ENCODE measurements around the gene FBXW10. TPM values are rescaled to one million over a fixed set of nuclear protein-coding genes. Genes with fewer than 3 reads are reported as not detected.
A peak's percentile ranks its signal among the peaks of the same experiment; 100 is the strongest.
"Not testable (repeated sequence)": the region's sequence is repeated elsewhere in the genome, so short reads cannot be mapped to it uniquely, and the experiment has no call there.

FBXW10 gene
- total RNA-seq, 1 experiment from 2014 or later: 0.23 TPM

- H3K36me3 Mint-ChIP-seq (ENCODE audit: insufficient read depth, unreplicated experiment): peaks cover 46% of the 10 kb centered on the region
- H3K4me3 Mint-ChIP-seq (ENCODE audit: unreplicated experiment); DNase-seq (ENCODE audit: unreplicated experiment); H3K4me1 Mint-ChIP-seq (ENCODE audit: insufficient read depth, unreplicated experiment); intact Hi-C loops (cut with micrococcal nuclease); H3K9me3 Mint-ChIP-seq (ENCODE audit: unreplicated experiment); CTCF ChIA-PET; H3K27ac Mint-ChIP-seq (ENCODE audit: low read depth, unreplicated experiment); POLR2A ChIA-PET; H3K27me3 Mint-ChIP-seq (ENCODE audit: insufficient read depth, unreplicated experiment): not testable (repeated sequence)
- TSS peak; percentile 18 for BruUV-seq (replicated peaks)
- TF ChIP-seq CTCF (IDR thresholded peaks at IDR 0.05; ENCODE audit: unreplicated experiment): peak; percentile 16
These were observed 47.5 kb downstream of the FBXW10 start for GRCh38 chr17:18791402-18791801.

- H3K4me3 Mint-ChIP-seq (ENCODE audit: unreplicated experiment); H3K4me1 Mint-ChIP-seq (ENCODE audit: insufficient read depth, unreplicated experiment); H3K9me3 Mint-ChIP-seq (ENCODE audit: unreplicated experiment); intact Hi-C loops (cut with micrococcal nuclease); CTCF ChIA-PET; BruUV-seq (replicated peaks); DNase-seq (ENCODE audit: unreplicated experiment); H3K27me3 Mint-ChIP-seq (ENCODE audit: insufficient read depth, unreplicated experiment); POLR2A ChIA-PET: not testable (repeated sequence)
- Mint-ChIP-seq H3K27ac (ENCODE audit: low read depth, unreplicated experiment) (peak overlapping the region; percentile 10), H3K36me3 (ENCODE audit: insufficient read depth, unreplicated experiment) (peaks cover 47% of the 10 kb centered on the region)
These were observed 51.0 kb downstream of the FBXW10 start for GRCh38 chr17:18794841-18795240.

GRCh38 chr17:18796887-18797286, 53.0 kb downstream of the FBXW10 start:
- H3K4me1 Mint-ChIP-seq (ENCODE audit: insufficient read depth, unreplicated experiment); H3K4me3 Mint-ChIP-seq (ENCODE audit: unreplicated experiment); H3K27me3 Mint-ChIP-seq (ENCODE audit: insufficient read depth, unreplicated experiment); CTCF ChIA-PET; BruUV-seq (replicated peaks); intact Hi-C loops (cut with micrococcal nuclease); DNase-seq (ENCODE audit: unreplicated experiment); H3K9me3 Mint-ChIP-seq (ENCODE audit: unreplicated experiment); H3K27ac Mint-ChIP-seq (ENCODE audit: low read depth, unreplicated experiment); POLR2A ChIA-PET: not testable (repeated sequence)
- H3K36me3 Mint-ChIP-seq (ENCODE audit: insufficient read depth, unreplicated experiment): peaks cover 54% of the 10 kb centered on the region

- H3K9me3 Mint-ChIP-seq (ENCODE audit: unreplicated experiment); H3K27ac Mint-ChIP-seq (ENCODE audit: low read depth, unreplicated experiment); BruUV-seq (replicated peaks); H3K4me3 Mint-ChIP-seq (ENCODE audit: unreplicated experiment); POLR2A ChIA-PET; intact Hi-C loops (cut with micrococcal nuclease); DNase-seq (ENCODE audit: unreplicated experiment); H3K27me3 Mint-ChIP-seq (ENCODE audit: insufficient read depth, unreplicated experiment); H3K4me1 Mint-ChIP-seq (ENCODE audit: insufficient read depth, unreplicated experiment); CTCF ChIA-PET: not testable (repeated sequence)
- peaks cover 75% of the 10 kb centered on the region for H3K36me3 Mint-ChIP-seq (ENCODE audit: insufficient read depth, unreplicated experiment)
These were observed 59.8 kb downstream of the FBXW10 start for GRCh38 chr17:18803458-18804245.

- BruUV-seq (replicated peaks); H3K4me1 Mint-ChIP-seq (ENCODE audit: insufficient read depth, unreplicated experiment); POLR2A ChIA-PET; H3K27me3 Mint-ChIP-seq (ENCODE audit: insufficient read depth, unreplicated experiment); DNase-seq (ENCODE audit: unreplicated experiment); H3K36me3 Mint-ChIP-seq (ENCODE audit: insufficient read depth, unreplicated experiment); CTCF ChIA-PET; H3K27ac Mint-ChIP-seq (ENCODE audit: low read depth, unreplicated experiment); H3K9me3 Mint-ChIP-seq (ENCODE audit: unreplicated experiment); intact Hi-C loops (cut with micrococcal nuclease); H3K4me3 Mint-ChIP-seq (ENCODE audit: unreplicated experiment): not testable (repeated sequence)
These were observed 72.1 kb downstream of the FBXW10 start for GRCh38 chr17:18815924-18816323.

All from MCF 10A (cell line).